IMR-90 (cell line): ENCODE measurements around the gene ARHGEF39. TPM values are rescaled to one million over a fixed set of nuclear protein-coding genes. Genes with fewer than 3 reads are reported as not detected.
A peak's percentile ranks its signal among the peaks of the same experiment; 100 is the strongest.

Experiments used
- ATAC-seq: fragments of 200-7000 bp; cut with Tn5 transposase; 2 replicates; pipeline ENCODE4 v1.9.1; 2020; ENCODE audit warnings: low read depth, mild to moderate bottlenecking, moderate library complexity
- BruUV-seq: library from RNA; stranded (reverse); fragments of 400-500 nt; replicated peaks from 2 replicates; lab custom pipeline; 2021; lab: Mats Ljungman, UMichigan
- CTCF ChIA-PET: fragments of 300-600 bp; formaldehyde crosslinking; extraction: SDS; loops from one replicate; lab custom pipeline; 2021; ENCODE audit warnings: antibody characterized with exemption; lab: Yijun Ruan, JAX
- POLR2A ChIA-PET: fragments of 300-600 bp; sonication (Branson Sonifier 250); formaldehyde crosslinking; loops from one replicate; lab custom pipeline; 2022; ENCODE audit warnings: antibody characterized with exemption; ENCODE audit not compliant: unreplicated experiment; lab: Charles Lee
- DNase-seq: peaks from one replicate; pipeline ENCODE4 v3.0.0; 2013
- H2AFZ ChIP-seq: replicated peaks from 2 replicates; pipeline ENCODE3; 2013; ENCODE audit warnings: low read length, mild to moderate bottlenecking; ENCODE audit not compliant: poor library complexity
- H2AK5ac ChIP-seq: 2 replicates; pipeline ENCODE4 v1.6.1; 2013; ENCODE audit warnings: low read depth, low read length, inconsistent platforms
- H2AK9ac ChIP-seq: replicated peaks from 2 replicates; pipeline ENCODE3; 2013; ENCODE audit warnings: mild to moderate bottlenecking, low read depth, low read length, moderate library complexity; ENCODE audit not compliant: poor library complexity
- H2BK120ac ChIP-seq: 2 replicates; pipeline ENCODE4 v1.6.1; 2013; ENCODE audit warnings: low read depth, low read length, inconsistent platforms
- H2BK15ac ChIP-seq: 3 replicates; pipeline ENCODE4 v1.6.1; 2013; ENCODE audit warnings: low read depth, low read length, inconsistent platforms
- H2BK20ac ChIP-seq: 2 replicates; pipeline ENCODE4 v1.6.1; 2013; ENCODE audit warnings: low read depth, mild to moderate bottlenecking, inconsistent platforms, low read length, moderate library complexity
- H2BK5ac ChIP-seq: 2 replicates; pipeline ENCODE4 v1.6.1; 2013; ENCODE audit warnings: mild to moderate bottlenecking, low read depth, low read length, inconsistent platforms; ENCODE audit not compliant: poor library complexity, severe bottlenecking
- H3K14ac ChIP-seq: replicated peaks from 2 replicates; pipeline ENCODE4 v1.6.1; 2013; ENCODE audit warnings: low read depth, low read length, inconsistent platforms
- H3K18ac ChIP-seq: 2 replicates; pipeline ENCODE4 v1.6.1; 2013; ENCODE audit warnings: low read depth, low read length, control low read depth
- H3K23ac ChIP-seq: 2 replicates; pipeline ENCODE4 v1.6.1; 2013; ENCODE audit warnings: low read depth, low read length, inconsistent platforms
- H3K27ac ChIP-seq: 2 replicates; pipeline ENCODE4 v1.5.1; 2013; ENCODE audit warnings: mild to moderate bottlenecking, control low read depth, low read length; ENCODE audit not compliant: insufficient read depth
- H3K27me3 ChIP-seq: 2 replicates; pipeline ENCODE4 v1.6.1; 2013; ENCODE audit warnings: low read length; ENCODE audit not compliant: control insufficient read depth, insufficient read depth
- H3K36me3 ChIP-seq: 2 replicates; pipeline ENCODE4 v1.6.1; 2013; ENCODE audit warnings: low read length, mixed read lengths; ENCODE audit not compliant: control insufficient read depth, insufficient read depth
- H3K4ac ChIP-seq: 2 replicates; pipeline ENCODE4 v1.6.1; 2013; ENCODE audit warnings: low read depth, low read length, inconsistent platforms
- H3K4me1 ChIP-seq: 2 replicates; pipeline ENCODE4 v1.6.1; 2013; ENCODE audit warnings: low read length, mixed read lengths; ENCODE audit not compliant: control insufficient read depth, insufficient read depth
- H3K4me2 ChIP-seq: 2 replicates; pipeline ENCODE4 v1.6.1; 2013; ENCODE audit warnings: low read depth, mild to moderate bottlenecking, control low read depth, low read length, moderate library complexity
- H3K4me3 ChIP-seq: 2 replicates; pipeline ENCODE4 v1.5.1; 2013; ENCODE audit warnings: low read depth, mild to moderate bottlenecking, control low read depth, low read length, moderate library complexity; ENCODE audit not compliant: insufficient read depth
- H3K56ac ChIP-seq: 2 replicates; pipeline ENCODE4 v1.6.1; 2013; ENCODE audit warnings: low read length, inconsistent platforms; ENCODE audit not compliant: insufficient read depth; ENCODE audit errors: extremely low read depth
- H3K79me1 ChIP-seq, 2 experiments: 2 replicates each; pipeline ENCODE4 v1.6.1; 2013; ENCODE audit warnings: low read length in 2 of 2, inconsistent platforms in 1 of 2, low read depth in 1 of 2
- H3K9ac ChIP-seq: 2 replicates; pipeline ENCODE4 v1.6.1; 2013; ENCODE audit warnings: low read depth, low read length, control low read depth
- H3K9me1 ChIP-seq: 2 replicates; pipeline ENCODE4 v1.6.1; 2013; ENCODE audit warnings: low read length, inconsistent platforms; ENCODE audit not compliant: insufficient read depth
- H3K9me3 ChIP-seq: 2 replicates; pipeline ENCODE4 v1.6.1; 2013; ENCODE audit warnings: low read length; ENCODE audit not compliant: control insufficient read depth, insufficient read depth
- H4K20me1 ChIP-seq: 2 replicates; pipeline ENCODE4 v1.6.1; 2013; ENCODE audit warnings: low read length, inconsistent platforms; ENCODE audit not compliant: insufficient read depth
- H4K5ac ChIP-seq: 2 replicates; pipeline ENCODE4 v1.6.1; 2013; ENCODE audit warnings: mild to moderate bottlenecking, low read depth, low read length, control low read depth
- H4K8ac ChIP-seq, 2 experiments: 2 replicates each; pipeline ENCODE4 v1.6.1; 2013; ENCODE audit warnings: low read depth in 2 of 2, low read length in 2 of 2, control low read depth in 1 of 2, inconsistent platforms in 1 of 2
- H4K91ac ChIP-seq: 2 replicates; pipeline ENCODE4 v1.6.1; 2013; ENCODE audit warnings: low read depth, low read length, inconsistent platforms; ENCODE audit not compliant: insufficient read depth
- CTCF ChIP-seq: conservative IDR thresholded peaks from 2 replicates; pipeline ENCODE4 v1.5.1; 2012; ENCODE audit warnings: mild to moderate bottlenecking, low read depth, low read length, improper control_type of control experiment
- MAZ ChIP-seq: IDR thresholded peaks from 2 replicates; pipeline ENCODE4 v1.6.1; 2012; ENCODE audit warnings: low read depth, mild to moderate bottlenecking, low read length, improper control_type of control experiment, moderate library complexity, borderline replicate concordance
- NFE2L2 ChIP-seq: fragments of 150-350 bp; IDR thresholded peaks from 2 replicates; pipeline ENCODE4 v1.6.1; 2016; ENCODE audit warnings: low read depth, mild to moderate bottlenecking, low read length
- POLR2A ChIP-seq: IDR thresholded peaks from 2 replicates; pipeline ENCODE4 v1.6.1; 2012; ENCODE audit warnings: mild to moderate bottlenecking, low read depth, low read length
- RAD21 ChIP-seq: IDR thresholded peaks from 2 replicates; pipeline ENCODE4 v1.6.1; 2012; ENCODE audit warnings: low read length, improper control_type of control experiment
- RCOR1 ChIP-seq: IDR thresholded peaks from 2 replicates; pipeline ENCODE4 v1.6.1; 2012; ENCODE audit warnings: mild to moderate bottlenecking, low read length, improper control_type of control experiment; ENCODE audit not compliant: insufficient replicate concordance
- RFX5 ChIP-seq: IDR thresholded peaks from 2 replicates; pipeline ENCODE4 v1.8.0; 2012; ENCODE audit warnings: low read depth, mild to moderate bottlenecking, low read length, moderate library complexity
- SMC3 ChIP-seq: fragments of 150-350 bp; IDR thresholded peaks from 2 replicates; pipeline ENCODE4 v1.6.1; 2016; ENCODE audit warnings: low read depth, mild to moderate bottlenecking, antibody characterized with exemption, low read length, moderate library complexity
- WGBS, 2 experiments: methylation state at CpG; one replicate each; pipeline versions ENCODE4 v1.1.5 to v1.1.7; 2013; ENCODE audit warnings: missing lambda C conversion rate in 2 of 2; ENCODE audit not compliant: insufficient read length in 1 of 2; ENCODE audit errors: extremely low coverage in 2 of 2; 5-methylcytosine and 5-hydroxymethylcytosine counted together
- dilution Hi-C: fragments of 300-500 bp; cut with HindIII; formaldehyde crosslinking; loops from one replicate; pipeline ENCODE4 v1.14.3; 2018; ENCODE audit warnings: low sequenced_read_pairs; ENCODE audit not compliant: unreplicated experiment
- in situ Hi-C: fragments of 300-500 bp; cut with MboI; formaldehyde crosslinking; loops from 3 replicates; pipeline ENCODE4 v1.14.3; 2019; ENCODE audit warnings: low sequenced_read_pairs, inconsistent platforms, mixed read lengths
- intact Hi-C: fragments of 100-400 bp; cut with micrococcal nuclease; formaldehyde crosslinking; loops from 2 replicates; pipeline ENCODE4 v1.10.0; 2022
- polyA plus RNA-seq, 3 experiments: library from polyadenylated mRNA; depleted of rRNA; stranded (reverse); fragments of >200 nt; gene quantifications; 2 replicates each; pipeline ENCODE4 v1.2.3, GENCODE V29; 2012; ENCODE audit warnings: low replicate concordance in 1 of 3
- total RNA-seq: library from RNA; depleted of rRNA; stranded (reverse); fragments of >200 nt; gene quantifications from 2 replicates; pipeline ENCODE4 v1.2.3, GENCODE V29; 2012

The ARHGEF39 gene
- total and polyA plus RNA-seq, 2 of the 4 experiments (the other 2 are of a cell fraction): 2.5 to 2.8 TPM

GRCh38 chr9:35680331-35681105 lies 15.5 kb upstream of the ARHGEF39 start:
- peaks cover 50% of the 10 kb centered on the region for H3K4me1 ChIP-seq
- no peak overlapping the region; the same call in 1 of the 2 replicates for H4K5ac ChIP-seq
- H3K36me3 ChIP-seq: peaks cover 42% of the 10 kb centered on the region
- H4K20me1 ChIP-seq: peaks cover 56% of the 10 kb centered on the region
- CTCF ChIA-PET: interaction anchor here (1.6 kb wide), 1 partner anchor 20 kb away, joined by 8 read pairs; no protein-coding TSS in a partner anchor
- peak overlapping the region; percentile 30 for H2AK5ac ChIP-seq
- BruUV-seq: no TSS peak
- 0 out of 2 replicates have a peak overlapping the region, but pooled peaks have one; percentile 8 for H3K23ac ChIP-seq
- H2BK15ac ChIP-seq: no peak overlapping the region
- peaks cover 53% of the 10 kb centered on the region for H3K9me1 ChIP-seq
- H3K56ac ChIP-seq: no peak overlapping the region
- peak overlapping the region; percentile 49 for H2BK5ac ChIP-seq
- H3K27me3 ChIP-seq: no peaks in the 10 kb centered on the region
- H3K9me3 ChIP-seq: no peaks in the 10 kb centered on the region
- peak overlapping the region; percentile 4; the same call in 1 of the 2 replicates for H3K14ac ChIP-seq
- DNase-seq: peak; percentile 78
- peak overlapping the region; percentile 39 for H2AK9ac ChIP-seq
- WGBS, 2 experiments: 46% methylated on average over 7 of the region's 15 CpGs; no CpG with 5 or more reads in 1 of the 2 experiments
- TF ChIP-seq MAZ: 0 out of 2 replicates have a peak, but pooled peaks have one; percentile 2
- no peak for TF ChIP-seq SMC3
- TF ChIP-seq RAD21: no peak
- no peak for TF ChIP-seq RFX5
- TF ChIP-seq CTCF: no peak
- no peak for TF ChIP-seq RCOR1
- peak; percentile 49 for TF ChIP-seq POLR2A
- no peak for TF ChIP-seq NFE2L2
- peak overlapping the region; percentile 1 for H3K18ac ChIP-seq
- POLR2A ChIA-PET: interaction anchor here (1.0 to 2.7 kb wide), 4 partner anchors 10 to 48 kb away, joined by 4 to 25 read pairs (median 10); partner anchors contain the start of gene TPM2
- peak overlapping the region; percentile 5 for H2AFZ ChIP-seq
- no peak overlapping the region for H3K4me3 ChIP-seq
- no peak overlapping the region for H2BK20ac ChIP-seq
- H3K9ac ChIP-seq: no peak overlapping the region
- in situ Hi-C loops (no loop called here), dilution Hi-C loops (no loop called here), intact Hi-C loops (loop anchor here (1.0 to 10.0 kb wide), 3 partner anchors 11 to 76 kb away; partner anchors contain the start of genes ARHGEF39 and TESK1)
- H4K91ac ChIP-seq: peak overlapping the region; percentile 30
- peak; percentile 52 for ATAC-seq
- H3K4ac ChIP-seq: peak overlapping the region; percentile 49
- H3K27ac ChIP-seq: peak overlapping the region; percentile 32
- peaks cover 13 to 54% of the 10 kb centered on the region in 2 experiments for H3K79me1 ChIP-seq
- no peak overlapping the region for H3K4me2 ChIP-seq
- H2BK120ac ChIP-seq: peak overlapping the region; percentile 39
- peak overlapping the region in 1 of 2 experiments; percentile 53; a peak in 2 of 4 replicates for H4K8ac ChIP-seq
